CD4-positive, alpha-beta T cell treated with Interleukin-4 for 1 hour (primary cell): ENCODE measurements around the gene ARFGEF2.
"Not testable (repeated sequence)": the region's sequence is repeated elsewhere in the genome, so short reads cannot be mapped to it uniquely, and the experiment has no call there.

Experiments
- DNase-seq, 2 donors: peaks; one replicate each; pipeline ENCODE4 v3.0.0-alpha.2; 2020 to 2022

Gene ARFGEF2

GRCh38 chr20:48957053-48957481 lies 35.6 kb downstream of the ARFGEF2 start:
- DNase-seq: no peak

GRCh38 chr20:48957533-48957932 lies 36.0 kb downstream of the ARFGEF2 start:
- DNase-seq: no peak

GRCh38 chr20:48958743-48959142 lies 37.2 kb downstream of the ARFGEF2 start:
- no peak for DNase-seq

GRCh38 chr20:48959899-48960550 lies 38.5 kb downstream of the ARFGEF2 start:
- no peak for DNase-seq

- DNase-seq: no peak
These were observed 40.9 kb downstream of the ARFGEF2 start for GRCh38 chr20:48962421-48962820.

GRCh38 chr20:48962976-48963771 lies 41.7 kb downstream of the ARFGEF2 start:
- DNase-seq: no peak

GRCh38 chr20:48965189-48965910 lies 43.8 kb downstream of the ARFGEF2 start:
- DNase-seq: no peak

- no peak for DNase-seq
These were observed 49.3 kb downstream of the ARFGEF2 start for GRCh38 chr20:48970681-48971365.

GRCh38 chr20:48971956-48972355 lies 50.4 kb downstream of the ARFGEF2 start:
- no peak for DNase-seq

- DNase-seq: no peak
These were observed 51.3 kb downstream of the ARFGEF2 start for GRCh38 chr20:48972816-48973215.

GRCh38 chr20:48975955-48976354 lies 54.4 kb downstream of the ARFGEF2 start:
- DNase-seq: no peak

- DNase-seq: not testable (repeated sequence)
These were observed 58.5 kb downstream of the ARFGEF2 start for GRCh38 chr20:48979980-48980379.

GRCh38 chr20:48983423-48984400 lies 62.2 kb downstream of the ARFGEF2 start:
- DNase-seq: no peak

- DNase-seq: no peak
These were observed 63.2 kb downstream of the ARFGEF2 start for GRCh38 chr20:48984575-48985219.

- no peak for DNase-seq
These were observed 65.4 kb downstream of the ARFGEF2 start for GRCh38 chr20:48986899-48987298.

GRCh38 chr20:48990467-48990866 lies 69.0 kb downstream of the ARFGEF2 start:
- no peak for DNase-seq

GRCh38 chr20:48995589-48995988 lies 74.1 kb downstream of the ARFGEF2 start:
- DNase-seq: no peak

- DNase-seq: no peak
These were observed 78.7 kb downstream of the ARFGEF2 start for GRCh38 chr20:48999890-49000870.

- DNase-seq: no peak
These were observed 80.2 kb downstream of the ARFGEF2 start for GRCh38 chr20:49001741-49002140.

GRCh38 chr20:49006446-49006980 lies 85.0 kb downstream of the ARFGEF2 start:
- DNase-seq: no peak
